ENCODE data around the gene BRSK1.

The BRSK1 gene

GRCh38 chr19:55341595-55342531, 58.1 kb downstream of the BRSK1 start:
- peaks cover 16% of the 10 kb centered on the region for H3K36me3 ChIP-seq (ENCODE audit: control insufficient read depth, insufficient read depth, low read length)
- H3K27ac ChIP-seq (ENCODE audit: insufficient read depth, low read depth, low read length, poor library complexity, severe bottlenecking) = no peak overlapping the region
- H3K9me3 ChIP-seq (ENCODE audit: control insufficient read depth, low read length) = no peaks in the 10 kb centered on the region
- 88 to 89% methylated on average over 50 of the region's 50 CpGs for WGBS, 2 experiments
- H3K27me3 ChIP-seq (ENCODE audit: control insufficient read depth, insufficient read depth, low read length, poor library complexity, severe bottlenecking) = no peaks in the 10 kb centered on the region
- peak overlapping the region; percentile 83 for H3K4me3 ChIP-seq (ENCODE audit: insufficient read depth, low read depth, low read length)
- peaks cover 11% of the 10 kb centered on the region for H3K4me1 ChIP-seq (ENCODE audit: control insufficient read depth, insufficient read depth, low read length)

- H3K9me3 ChIP-seq (ENCODE audit: control insufficient read depth, low read length) = no peaks in the 10 kb centered on the region
- no peaks in the 10 kb centered on the region for H3K27me3 ChIP-seq (ENCODE audit: control insufficient read depth, insufficient read depth, low read length, poor library complexity, severe bottlenecking)
- WGBS, 2 experiments = 92 to 93% methylated on average over 9 of the region's 9 CpGs
- H3K27ac ChIP-seq (ENCODE audit: insufficient read depth, low read depth, low read length, poor library complexity, severe bottlenecking) = no peak overlapping the region
- peaks cover 26% of the 10 kb centered on the region for H3K4me1 ChIP-seq (ENCODE audit: control insufficient read depth, insufficient read depth, low read length)
- H3K4me3 ChIP-seq (ENCODE audit: insufficient read depth, low read depth, low read length) = no peak overlapping the region
- peaks cover 16% of the 10 kb centered on the region for H3K36me3 ChIP-seq (ENCODE audit: control insufficient read depth, insufficient read depth, low read length)
These were observed 60.6 kb downstream of the BRSK1 start for GRCh38 chr19:55344444-55344843.

- no peak overlapping the region for H3K4me3 ChIP-seq (ENCODE audit: insufficient read depth, low read depth, low read length)
- 93% methylated on average over 22 of the region's 22 CpGs for WGBS, 2 experiments
- no peaks in the 10 kb centered on the region for H3K9me3 ChIP-seq (ENCODE audit: control insufficient read depth, low read length)
- H3K4me1 ChIP-seq (ENCODE audit: control insufficient read depth, insufficient read depth, low read length) = peaks cover 26% of the 10 kb centered on the region
- no peak overlapping the region for H3K27ac ChIP-seq (ENCODE audit: insufficient read depth, low read depth, low read length, poor library complexity, severe bottlenecking)
- peaks cover 16% of the 10 kb centered on the region for H3K36me3 ChIP-seq (ENCODE audit: control insufficient read depth, insufficient read depth, low read length)
- H3K27me3 ChIP-seq (ENCODE audit: control insufficient read depth, insufficient read depth, low read length, poor library complexity, severe bottlenecking) = no peaks in the 10 kb centered on the region
These were observed 61.5 kb downstream of the BRSK1 start for GRCh38 chr19:55345101-55345817.

- peaks cover 16% of the 10 kb centered on the region for H3K36me3 ChIP-seq (ENCODE audit: control insufficient read depth, insufficient read depth, low read length)
These were observed 62.3 kb downstream of the BRSK1 start for GRCh38 chr19:55345818-55346724.

GRCh38 chr19:55346725-55347441, 63.1 kb downstream of the BRSK1 start:
- WGBS, 2 experiments = 91 to 92% methylated on average over 41 of the region's 41 CpGs
- H3K4me1 ChIP-seq (ENCODE audit: control insufficient read depth, insufficient read depth, low read length) = peaks cover 20% of the 10 kb centered on the region
- H3K9me3 ChIP-seq (ENCODE audit: control insufficient read depth, low read length) = no peaks in the 10 kb centered on the region
- H3K4me3 ChIP-seq (ENCODE audit: insufficient read depth, low read depth, low read length) = no peak overlapping the region
- peaks cover 14% of the 10 kb centered on the region for H3K36me3 ChIP-seq (ENCODE audit: control insufficient read depth, insufficient read depth, low read length)
- H3K27ac ChIP-seq (ENCODE audit: insufficient read depth, low read depth, low read length, poor library complexity, severe bottlenecking) = no peak overlapping the region
- H3K27me3 ChIP-seq (ENCODE audit: control insufficient read depth, insufficient read depth, low read length, poor library complexity, severe bottlenecking) = peaks cover 5% of the 10 kb centered on the region

More at GRCh38 chr19:55345818-55346724, 62.3 kb downstream of the BRSK1 start:
- no peaks in the 10 kb centered on the region for H3K27me3 ChIP-seq (ENCODE audit: control insufficient read depth, insufficient read depth, low read length, poor library complexity, severe bottlenecking)
- WGBS, 2 experiments = 92 to 93% methylated on average over 43 of the region's 43 CpGs
- no peak overlapping the region for H3K4me3 ChIP-seq (ENCODE audit: insufficient read depth, low read depth, low read length)
- H3K27ac ChIP-seq (ENCODE audit: insufficient read depth, low read depth, low read length, poor library complexity, severe bottlenecking) = no peak overlapping the region
- H3K9me3 ChIP-seq (ENCODE audit: control insufficient read depth, low read length) = no peaks in the 10 kb centered on the region
- H3K4me1 ChIP-seq (ENCODE audit: control insufficient read depth, insufficient read depth, low read length) = peaks cover 26% of the 10 kb centered on the region

DNA sequence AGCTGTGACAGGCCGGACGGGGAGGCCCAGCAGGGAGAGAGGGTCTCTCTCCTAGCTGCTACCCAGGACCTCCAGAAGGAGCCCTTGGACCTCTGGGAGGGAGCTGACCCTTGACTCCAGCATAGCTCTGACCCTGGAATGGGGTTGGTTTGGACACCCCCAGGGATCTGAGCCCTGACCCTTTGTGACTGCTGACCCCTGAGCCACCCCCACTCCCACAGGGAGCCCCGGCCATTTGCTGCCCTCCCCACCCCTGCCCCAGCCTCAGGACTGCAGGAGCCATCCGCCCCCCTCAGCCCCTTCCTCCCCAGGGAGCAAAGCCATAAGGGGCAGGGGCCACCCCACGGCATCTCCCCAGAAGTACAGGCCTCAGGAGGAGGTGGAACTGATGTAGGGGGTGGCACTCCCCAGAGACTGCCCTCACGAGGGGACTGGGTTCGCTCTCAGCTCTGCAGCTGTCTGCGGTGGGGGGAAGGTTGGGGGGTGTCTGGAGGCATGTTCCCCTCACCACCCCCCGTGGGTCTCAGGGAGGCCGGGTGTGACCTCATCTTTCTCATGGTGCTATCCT, 63.7 kb downstream of the BRSK1 start:
- 74 to 83% methylated on average over 6 to 10 of the region's 10 CpGs for WGBS, 2 experiments
- Histone ChIP-seq H3K4me3 (ENCODE audit: insufficient read depth, low read depth, low read length) (no peak overlapping the region), H3K9me3 (ENCODE audit: control insufficient read depth, low read length) (no peaks in the 10 kb centered on the region), H3K4me1 (ENCODE audit: control insufficient read depth, insufficient read depth, low read length) (peaks cover 15% of the 10 kb centered on the region), H3K27me3 (ENCODE audit: control insufficient read depth, insufficient read depth, low read length, poor library complexity, severe bottlenecking) (peaks cover 12% of the 10 kb centered on the region), H3K27ac (ENCODE audit: insufficient read depth, low read depth, low read length, poor library complexity, severe bottlenecking) (no peak overlapping the region), H3K36me3 (ENCODE audit: control insufficient read depth, insufficient read depth, low read length) (peaks cover 7% of the 10 kb centered on the region)

GRCh38 chr19:55348317-55349034, 64.7 kb downstream of the BRSK1 start:
- H3K27ac ChIP-seq (ENCODE audit: insufficient read depth, low read depth, low read length, poor library complexity, severe bottlenecking) = peak overlapping the region; percentile 53

GRCh38 chr19:55350620-55351315, 67.0 kb downstream of the BRSK1 start:
- peaks cover 43% of the 10 kb centered on the region for H3K27me3 ChIP-seq (ENCODE audit: control insufficient read depth, insufficient read depth, low read length, poor library complexity, severe bottlenecking)
- no peaks in the 10 kb centered on the region for H3K36me3 ChIP-seq (ENCODE audit: control insufficient read depth, insufficient read depth, low read length)
- H3K27ac ChIP-seq (ENCODE audit: insufficient read depth, low read depth, low read length, poor library complexity, severe bottlenecking) = no peak overlapping the region
- H3K4me3 ChIP-seq (ENCODE audit: insufficient read depth, low read depth, low read length) = no peak overlapping the region
- H3K9me3 ChIP-seq (ENCODE audit: control insufficient read depth, low read length) = no peaks in the 10 kb centered on the region
- 91 to 95% methylated on average over 11 of the region's 11 CpGs for WGBS, 2 experiments
- H3K4me1 ChIP-seq (ENCODE audit: control insufficient read depth, insufficient read depth, low read length) = peaks cover 21% of the 10 kb centered on the region

More at GRCh38 chr19:55348317-55349034, 64.7 kb downstream of the BRSK1 start:
- H3K4me1 ChIP-seq (ENCODE audit: control insufficient read depth, insufficient read depth, low read length) = peaks cover 21% of the 10 kb centered on the region
- H3K27me3 ChIP-seq (ENCODE audit: control insufficient read depth, insufficient read depth, low read length, poor library complexity, severe bottlenecking) = peaks cover 21% of the 10 kb centered on the region
- H3K36me3 ChIP-seq (ENCODE audit: control insufficient read depth, insufficient read depth, low read length) = peaks cover 3% of the 10 kb centered on the region
- WGBS, 2 experiments = 14 to 15% methylated on average over 22 of the region's 22 CpGs
- peak overlapping the region; percentile 11 for H3K4me3 ChIP-seq (ENCODE audit: insufficient read depth, low read depth, low read length)
- H3K9me3 ChIP-seq (ENCODE audit: control insufficient read depth, low read length) = no peaks in the 10 kb centered on the region

Measured in ectodermal cell (in vitro differentiated cells).